Right renal pelvis (tissue), 4 donors: ENCODE data around the gene CACNA1C. TPM values are rescaled to one million over a fixed set of nuclear protein-coding genes. Genes with fewer than 3 reads are reported as not detected.

Source experiments
- DNase-seq, 4 donors: peaks; one replicate each; pipeline ENCODE4 v3.0.0-alpha.2; 2013; ENCODE audit warnings: low read depth in 4 of 4, low spot score in 3 of 4, missing footprints in 1 of 4
- polyA plus RNA-seq, 4 donors: library from polyadenylated mRNA; unstranded; fragments of 120-200 nt; gene quantifications; one replicate each; pipeline ENCODE4 v1.2.1, GENCODE V29; 2013; ENCODE audit not compliant: insufficient read length in 4 of 4

Gene CACNA1C
- polyA plus RNA-seq, 4 donors = 7.6 to 8.6 (median 7.9) TPM

DNA sequence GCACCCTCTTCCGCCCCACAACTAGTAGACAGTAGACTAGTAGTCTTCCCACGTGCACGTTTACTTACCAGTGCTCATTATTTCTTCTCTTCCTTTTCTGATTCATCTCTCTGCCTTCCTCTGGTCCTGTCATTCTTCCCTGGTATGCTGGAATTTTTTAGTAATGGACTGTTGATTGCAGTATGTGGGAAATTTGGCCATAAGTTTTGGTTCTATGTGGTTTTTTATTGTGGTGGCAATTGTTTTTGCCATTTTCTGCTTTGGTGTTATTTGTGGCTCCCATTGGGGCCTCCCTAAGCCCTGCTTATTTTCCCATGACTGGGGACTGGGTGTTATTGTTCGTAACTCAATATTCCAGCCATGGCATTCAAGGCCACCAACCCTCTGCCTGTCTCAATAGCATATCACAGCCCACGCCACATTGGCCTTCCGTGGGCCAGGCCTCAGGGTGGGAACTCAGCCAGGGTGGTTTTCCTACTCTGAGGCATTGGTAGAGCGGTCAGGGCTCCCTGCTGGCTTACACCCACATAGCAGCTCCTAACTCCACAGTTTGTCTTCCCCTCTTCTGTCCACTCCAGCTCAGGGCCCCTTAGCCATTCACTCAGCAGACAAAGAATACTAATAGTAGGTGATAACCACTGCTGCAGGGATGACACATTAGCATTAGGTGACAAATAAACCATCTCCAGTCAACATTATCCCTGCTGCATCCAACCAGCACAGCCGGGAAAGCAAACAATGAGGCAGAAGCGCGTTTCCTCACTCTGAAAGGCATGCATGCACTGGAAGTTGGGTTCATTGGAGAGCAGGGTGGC is 321.5 kb downstream of the CACNA1C start:
- no peak for DNase-seq

- DNase-seq = no peak
Measured at GRCh38 chr12:2375871-2376270, 323.1 kb downstream of the CACNA1C start.

GRCh38 chr12:2376908-2377657 is 324.3 kb downstream of the CACNA1C start:
- DNase-seq = no peak

DNA sequence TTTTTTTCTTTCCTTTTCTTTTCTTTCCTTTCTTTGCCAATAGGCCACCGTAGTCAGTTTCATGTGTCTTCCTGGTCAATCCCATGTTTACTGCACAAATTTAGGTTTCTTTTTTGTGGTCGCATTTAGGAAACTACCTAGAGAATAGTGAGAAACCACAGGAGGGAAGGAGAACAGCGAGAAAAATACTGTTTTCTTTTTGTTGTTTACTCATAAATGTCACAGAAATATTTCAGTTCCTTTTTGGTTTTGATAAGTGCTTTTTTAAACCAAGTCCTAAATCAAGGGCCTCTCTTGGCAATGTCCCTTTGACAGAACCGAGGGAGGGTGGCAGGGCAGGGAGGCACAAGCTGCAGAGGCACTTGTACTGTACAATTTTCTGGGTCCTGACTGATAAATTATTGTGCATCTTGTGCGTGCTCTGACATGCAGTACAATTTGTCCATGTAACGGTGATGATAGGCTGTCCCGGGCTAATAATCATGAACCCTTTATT is 326.1 kb downstream of the CACNA1C start:
- no peak for DNase-seq

- no peak for DNase-seq
Measured at GRCh38 chr12:2380946-2381345, 328.2 kb downstream of the CACNA1C start.

DNA sequence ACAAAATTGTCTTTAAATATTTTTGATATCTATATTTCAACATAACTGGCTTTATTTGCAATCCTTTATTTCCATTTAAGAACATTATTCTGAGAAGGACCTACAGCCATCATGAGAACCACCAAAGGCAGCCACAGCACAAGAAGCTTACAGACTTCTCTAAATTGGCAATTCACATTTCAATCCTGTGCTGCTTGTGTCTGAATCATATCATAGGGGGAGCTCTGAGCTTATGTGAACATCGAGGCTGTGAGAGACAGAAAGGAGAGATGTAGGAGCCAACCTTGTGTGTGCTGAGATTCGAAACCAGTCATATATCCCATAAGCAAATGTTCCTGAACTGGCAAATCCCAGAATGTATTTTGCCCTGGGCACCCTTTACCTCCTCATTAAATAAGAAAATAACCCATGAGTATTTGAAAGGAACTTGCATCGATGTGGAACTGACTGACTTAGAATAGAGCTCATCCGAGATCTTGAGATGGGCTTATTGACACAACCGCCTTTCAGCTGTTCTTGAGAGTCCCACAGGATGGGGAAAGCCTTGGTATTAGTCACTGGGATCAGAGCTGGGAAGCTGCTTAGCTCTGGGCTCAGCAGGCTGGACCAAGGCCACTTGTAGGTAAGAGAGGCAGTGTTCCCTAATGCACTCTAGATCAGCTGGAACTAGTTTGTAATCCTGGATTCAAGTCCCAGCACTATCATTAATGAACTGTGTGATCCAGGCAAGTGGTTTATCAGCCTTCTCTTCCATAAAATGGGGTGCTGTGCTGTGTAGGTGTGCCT is 329.8 kb downstream of the CACNA1C start:
- DNase-seq = no peak

DNA sequence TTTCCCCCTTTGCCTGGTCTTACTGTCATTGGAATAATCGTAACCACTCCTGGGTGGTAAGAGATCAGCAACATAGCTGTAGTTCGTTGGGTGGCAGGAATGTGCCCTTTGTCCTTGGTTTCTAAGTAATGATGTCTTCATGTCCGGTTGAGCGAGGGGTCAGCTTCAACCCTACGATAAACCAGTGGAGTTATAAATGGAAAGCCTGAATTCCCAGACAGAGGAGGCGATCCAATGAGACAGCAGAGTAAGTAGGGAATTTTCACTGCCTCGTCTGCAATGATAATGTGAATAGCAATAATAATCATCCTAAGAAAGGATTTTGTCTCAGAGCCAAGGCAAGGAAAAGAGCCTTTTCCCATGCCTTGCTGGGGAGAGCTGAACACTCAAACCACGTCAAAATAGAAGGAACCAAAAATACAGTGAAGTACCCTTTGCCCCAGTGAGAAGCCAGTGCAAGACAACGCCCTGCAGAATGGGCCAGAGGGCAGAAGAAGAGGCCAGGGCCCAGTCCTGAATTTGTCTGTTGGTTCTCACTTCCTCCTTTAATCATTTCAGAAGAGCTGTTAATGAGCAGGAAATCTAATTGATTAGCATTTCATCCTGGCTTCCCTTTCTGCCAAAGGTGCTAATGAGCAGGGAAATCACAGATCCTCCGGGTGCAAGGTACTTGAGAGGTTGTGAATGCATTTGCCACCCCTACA is 330.7 kb downstream of the CACNA1C start:
- DNase-seq = no peak

- DNase-seq = no peak
Measured at GRCh38 chr12:2384029-2384386, 331.2 kb downstream of the CACNA1C start.

DNA sequence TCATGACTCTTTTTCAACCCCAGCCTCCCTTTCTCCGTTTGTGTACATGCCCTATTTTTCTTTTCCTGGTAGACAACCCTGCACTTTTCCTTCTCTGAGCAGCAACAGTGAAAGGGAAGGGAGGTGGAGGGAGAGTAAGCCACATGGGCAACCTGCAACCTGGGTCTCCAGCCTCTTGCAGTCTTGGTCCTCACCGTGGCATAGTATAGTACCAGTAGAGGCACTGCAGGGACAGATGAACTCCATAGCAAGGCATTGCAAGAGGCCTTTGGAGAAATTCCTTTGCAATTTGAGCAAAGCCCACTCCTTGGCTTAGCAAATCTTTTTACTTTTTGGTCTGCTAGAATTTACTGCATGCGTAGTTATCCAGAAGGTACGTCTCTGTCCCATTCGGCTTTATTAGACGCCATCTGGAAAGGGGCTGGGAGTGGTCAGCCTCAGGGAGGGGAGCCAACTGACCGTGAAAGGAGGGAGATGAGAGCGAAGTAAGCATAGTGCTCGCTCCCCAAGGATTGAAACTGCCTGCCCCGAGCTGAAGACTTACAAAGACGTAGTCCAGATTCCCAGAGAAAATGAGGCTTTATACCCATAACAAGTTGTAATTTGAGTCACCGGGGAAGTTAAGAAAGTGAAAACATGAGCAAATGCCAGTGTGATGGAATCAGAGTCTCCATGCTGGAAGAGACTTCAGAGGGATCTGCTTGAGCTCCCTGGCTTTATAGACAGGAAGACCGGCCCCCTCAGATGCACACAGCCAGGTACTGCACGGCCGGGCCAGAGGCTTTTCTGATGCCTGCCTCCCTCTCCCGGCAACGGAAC is 332.0 kb downstream of the CACNA1C start:
- no peak for DNase-seq

DNA sequence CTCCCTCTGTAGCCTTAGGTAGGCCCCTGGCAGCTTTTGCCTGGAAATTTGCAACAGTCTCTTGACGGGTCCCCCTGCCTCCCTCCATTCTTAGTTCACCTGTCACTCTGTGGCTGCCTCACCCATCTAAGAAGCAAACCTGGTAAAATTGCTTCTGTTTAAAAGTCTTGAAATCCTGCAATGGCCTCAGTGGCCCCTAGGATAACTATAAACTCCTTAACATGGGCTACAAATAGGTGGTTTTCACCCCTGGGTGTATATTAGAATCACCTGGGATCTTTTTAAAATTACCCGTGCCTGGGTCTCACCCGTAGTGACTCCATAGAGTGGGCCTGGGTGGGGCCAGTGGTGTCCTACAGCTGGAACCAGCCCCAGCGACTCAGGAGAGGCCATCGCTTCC is 332.7 kb downstream of the CACNA1C start:
- DNase-seq = no peak

- DNase-seq = no peak
Measured at GRCh38 chr12:2386566-2386965, 333.8 kb downstream of the CACNA1C start.

GRCh38 chr12:2387103-2387834 is 334.5 kb downstream of the CACNA1C start:
- no peak for DNase-seq

GRCh38 chr12:2389079-2389790 is 336.4 kb downstream of the CACNA1C start:
- DNase-seq = no peak

GRCh38 chr12:2390133-2390532 is 337.3 kb downstream of the CACNA1C start:
- DNase-seq = no peak

GRCh38 chr12:2390850-2391390 is 338.1 kb downstream of the CACNA1C start:
- no peak for DNase-seq

- DNase-seq = no peak
Measured at GRCh38 chr12:2391740-2392331, 339.0 kb downstream of the CACNA1C start.

- no peak for DNase-seq
Measured at GRCh38 chr12:2393016-2393415, 340.2 kb downstream of the CACNA1C start.

DNA sequence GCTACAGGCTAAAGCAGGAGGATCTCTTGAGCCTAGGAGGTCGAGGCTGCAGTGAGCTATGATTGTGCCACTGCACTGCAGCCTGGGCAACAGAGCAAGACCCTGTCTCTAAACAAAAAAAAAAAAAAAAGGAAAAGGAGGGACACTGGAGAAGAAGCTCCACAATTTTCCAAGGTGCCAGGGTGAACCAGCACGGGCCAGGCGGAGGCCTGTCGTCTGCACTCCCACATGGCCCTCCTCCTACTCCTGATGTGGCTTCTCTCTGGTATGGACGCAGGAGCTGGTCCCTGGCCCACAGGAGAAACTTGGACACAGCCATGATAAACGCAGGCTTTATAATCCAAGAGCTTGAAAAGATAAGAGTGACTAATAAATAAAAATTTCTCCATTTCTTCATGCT is 341.2 kb downstream of the CACNA1C start:
- no peak for DNase-seq
